Measurements from ENCODE around the gene RELL1.

- TF ChIP-seq POLR2A (IDR thresholded peaks at IDR 0.05; ENCODE audit: low read length) (no peak), GATA1 (IDR thresholded peaks at IDR 0.05; ENCODE audit: low read depth, low read length) (no peak)
These were observed 19.4 kb upstream of the RELL1 start for GRCh38 chr4:37705571-37705970.

Measured in erythroblast (primary cell).